ENCODE results near the gene MYLIP.

DNA sequence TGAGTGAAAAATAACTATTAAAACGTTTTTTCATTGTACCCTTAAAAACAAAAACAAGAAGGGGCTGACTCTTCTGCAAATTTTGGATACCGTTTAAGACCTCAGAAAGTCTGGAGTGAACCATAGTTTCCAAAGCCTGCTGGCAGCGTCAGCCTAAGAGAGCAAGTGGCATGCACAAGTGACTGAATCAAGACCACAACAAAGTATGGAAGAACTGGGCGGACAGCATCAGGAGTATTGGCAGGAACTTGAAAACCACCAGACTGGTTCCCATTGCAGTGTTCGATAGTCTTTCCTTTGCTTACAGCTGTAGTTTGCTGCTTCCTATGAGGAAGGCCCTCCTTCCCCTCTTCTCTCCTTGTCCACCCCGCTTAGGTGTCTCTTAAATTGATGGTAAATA, 33.7 kb upstream of the MYLIP start:
- TF ChIP-seq, protein P1, sequence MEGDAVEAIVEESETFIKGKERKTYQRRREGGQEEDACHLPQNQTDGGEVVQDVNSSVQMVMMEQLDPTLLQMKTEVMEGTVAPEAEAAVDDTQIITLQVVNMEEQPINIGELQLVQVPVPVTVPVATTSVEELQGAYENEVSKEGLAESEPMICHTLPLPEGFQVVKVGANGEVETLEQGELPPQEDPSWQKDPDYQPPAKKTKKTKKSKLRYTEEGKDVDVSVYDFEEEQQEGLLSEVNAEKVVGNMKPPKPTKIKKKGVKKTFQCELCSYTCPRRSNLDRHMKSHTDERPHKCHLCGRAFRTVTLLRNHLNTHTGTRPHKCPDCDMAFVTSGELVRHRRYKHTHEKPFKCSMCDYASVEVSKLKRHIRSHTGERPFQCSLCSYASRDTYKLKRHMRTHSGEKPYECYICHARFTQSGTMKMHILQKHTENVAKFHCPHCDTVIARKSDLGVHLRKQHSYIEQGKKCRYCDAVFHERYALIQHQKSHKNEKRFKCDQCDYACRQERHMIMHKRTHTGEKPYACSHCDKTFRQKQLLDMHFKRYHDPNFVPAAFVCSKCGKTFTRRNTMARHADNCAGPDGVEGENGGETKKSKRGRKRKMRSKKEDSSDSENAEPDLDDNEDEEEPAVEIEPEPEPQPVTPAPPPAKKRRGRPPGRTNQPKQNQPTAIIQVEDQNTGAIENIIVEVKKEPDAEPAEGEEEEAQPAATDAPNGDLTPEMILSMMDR (IDR thresholded peaks at IDR 0.05), result no peak
- TF ChIP-seq EZH2 (IDR thresholded peaks at IDR 0.05; ENCODE audit: borderline replicate concordance, insufficient read depth, low read depth, low read length, poor library complexity, severe bottlenecking), result no peak

Measured in B cell (primary cell).